T follicular helper cell (primary cell): Measurements from ENCODE around the gene CAMSAP3.

Source experiments
- DNase-seq: peaks from one replicate; pipeline ENCODE4 v3.0.0-alpha.2; 2020; ENCODE audit warnings: low read depth

The CAMSAP3 gene

DNA sequence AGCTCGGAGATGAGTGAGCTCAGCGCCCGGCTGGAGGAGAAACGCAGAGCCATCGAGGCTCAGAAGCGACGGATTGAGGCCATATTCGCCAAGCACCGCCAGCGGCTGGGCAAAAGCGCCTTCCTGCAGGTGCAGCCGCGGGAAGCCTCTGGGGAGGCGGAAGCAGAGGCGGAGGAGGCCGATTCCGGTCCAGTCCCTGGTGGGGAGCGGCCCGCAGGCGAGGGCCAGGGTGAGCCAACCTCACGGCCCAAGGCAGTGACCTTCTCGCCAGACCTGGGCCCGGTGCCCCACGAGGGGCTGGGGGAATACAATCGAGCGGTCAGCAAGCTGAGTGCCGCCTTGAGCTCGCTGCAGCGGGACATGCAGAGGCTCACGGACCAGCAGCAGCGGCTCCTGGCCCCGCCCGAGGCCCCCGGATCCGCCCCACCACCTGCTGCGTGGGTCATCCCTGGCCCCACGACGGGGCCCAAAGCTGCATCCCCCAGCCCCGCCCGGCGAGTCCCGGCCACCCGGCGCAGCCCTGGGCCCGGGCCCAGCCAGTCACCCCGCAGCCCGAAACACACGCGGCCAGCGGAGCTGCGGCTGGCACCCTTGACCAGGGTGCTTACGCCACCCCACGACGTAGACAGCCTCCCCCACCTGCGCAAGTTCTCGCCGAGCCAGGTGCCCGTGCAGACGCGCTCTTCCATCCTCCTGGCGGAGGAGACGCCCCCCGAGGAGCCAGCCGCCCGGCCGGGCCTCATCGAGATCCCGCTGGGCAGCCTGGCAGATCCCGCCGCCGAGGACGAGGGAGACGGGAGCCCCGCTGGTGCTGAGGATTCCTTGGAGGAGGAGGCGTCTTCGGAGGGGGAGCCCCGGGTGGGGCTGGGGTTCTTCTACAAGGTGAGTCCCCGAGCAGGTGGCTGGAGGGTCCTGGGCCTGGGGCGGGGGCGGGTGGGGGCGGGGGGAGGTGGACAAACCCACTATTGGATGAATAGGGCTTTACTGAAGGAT, 16.9 kb downstream of the CAMSAP3 start:
- no peak for DNase-seq

DNA sequence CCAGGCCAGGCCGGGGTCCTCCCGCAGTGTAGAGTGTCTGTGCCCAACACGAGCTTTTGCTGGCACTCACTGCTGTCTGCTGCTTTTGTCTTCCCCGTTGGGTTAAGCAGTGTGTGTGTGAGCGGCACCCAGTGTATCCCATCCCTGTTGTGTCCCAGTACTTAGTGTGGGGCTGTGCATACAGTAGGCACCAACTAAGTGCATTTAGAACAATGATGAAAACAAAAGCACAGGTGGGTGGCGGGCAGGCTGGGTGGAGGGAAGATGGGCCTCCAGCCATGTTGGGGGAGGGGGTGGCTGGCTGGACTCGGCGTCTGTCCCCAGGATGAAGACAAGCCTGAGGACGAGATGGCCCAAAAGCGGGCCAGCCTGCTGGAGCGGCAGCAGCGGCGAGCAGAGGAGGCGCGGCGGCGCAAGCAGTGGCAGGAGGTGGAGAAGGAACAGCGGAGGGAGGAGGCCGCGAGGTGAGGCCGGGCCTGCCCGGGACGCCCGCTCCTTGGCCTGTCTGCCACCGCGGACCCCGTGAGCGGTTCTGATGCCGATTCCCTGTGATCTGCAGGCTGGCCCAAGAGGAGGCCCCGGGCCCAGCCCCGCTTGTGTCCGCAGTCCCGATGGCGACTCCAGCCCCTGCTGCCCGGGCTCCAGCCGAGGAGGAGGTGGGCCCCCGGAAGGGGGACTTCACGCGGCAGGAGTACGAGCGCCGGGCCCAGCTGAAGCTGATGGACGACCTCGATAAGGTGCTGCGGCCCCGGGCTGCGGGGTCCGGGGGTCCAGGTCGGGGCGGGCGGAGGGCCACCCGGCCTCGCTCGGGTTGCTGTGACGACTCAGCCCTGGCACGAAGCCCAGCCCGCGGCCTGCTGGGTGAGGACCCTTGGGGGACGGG, 19.4 kb downstream of the CAMSAP3 start:
- DNase-seq = no peak

DNA sequence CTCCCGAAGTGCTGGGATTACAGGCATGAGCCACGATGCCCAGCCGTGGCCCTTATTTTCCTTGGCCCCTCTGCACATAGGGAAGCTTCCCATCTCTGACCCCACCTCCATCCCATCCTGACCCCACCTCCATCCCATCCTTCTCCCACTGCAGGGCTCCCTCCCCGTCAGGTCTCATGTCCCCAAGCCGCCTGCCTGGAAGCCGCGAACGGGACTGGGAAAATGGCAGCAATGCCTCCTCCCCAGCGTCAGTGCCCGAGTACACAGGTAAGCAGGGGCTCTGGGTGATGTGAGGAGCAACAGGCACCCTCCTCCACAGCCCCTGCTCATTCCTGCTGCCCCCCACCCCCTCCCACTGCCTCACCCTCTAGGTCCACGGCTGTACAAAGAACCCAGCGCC, 21.5 kb downstream of the CAMSAP3 start:
- DNase-seq = no peak

DNA sequence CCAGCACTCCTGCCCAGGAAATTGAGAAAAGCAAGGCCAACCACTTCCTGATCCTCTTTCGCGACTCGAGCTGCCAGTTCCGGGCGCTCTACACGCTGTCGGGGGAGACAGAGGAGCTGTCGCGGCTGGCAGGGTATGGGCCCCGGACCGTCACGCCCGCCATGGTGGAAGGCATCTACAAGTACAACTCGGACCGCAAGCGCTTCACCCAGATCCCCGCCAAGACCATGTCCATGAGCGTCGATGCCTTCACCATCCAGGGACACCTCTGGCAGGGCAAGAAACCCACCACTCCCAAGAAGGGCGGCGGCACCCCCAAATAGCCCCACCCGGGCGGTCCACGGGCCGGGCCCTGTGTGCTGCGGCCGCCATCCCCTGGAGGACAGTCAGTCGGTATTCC, 22.1 kb downstream of the CAMSAP3 start:
- no peak for DNase-seq

DNA sequence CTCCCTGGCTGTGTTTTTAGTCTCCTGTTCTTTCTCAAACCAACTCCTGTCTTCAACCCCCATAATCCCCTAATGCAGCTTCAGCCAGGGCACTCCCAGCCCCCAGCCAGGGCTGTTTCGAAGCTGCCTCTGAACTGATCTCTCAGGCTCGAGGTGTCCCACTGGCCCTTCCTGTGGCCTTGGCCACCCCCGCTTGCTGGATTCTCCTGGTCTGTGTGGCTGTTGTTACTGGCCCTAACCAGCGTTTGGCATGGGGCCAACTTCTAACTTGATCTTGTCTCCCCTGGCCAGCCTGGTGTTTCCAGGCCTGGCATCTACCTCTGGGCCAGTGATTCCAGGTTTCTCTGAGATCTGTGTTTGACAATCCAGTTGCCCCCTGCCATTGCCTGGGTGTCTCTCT, 22.7 kb downstream of the CAMSAP3 start:
- no peak for DNase-seq

DNA sequence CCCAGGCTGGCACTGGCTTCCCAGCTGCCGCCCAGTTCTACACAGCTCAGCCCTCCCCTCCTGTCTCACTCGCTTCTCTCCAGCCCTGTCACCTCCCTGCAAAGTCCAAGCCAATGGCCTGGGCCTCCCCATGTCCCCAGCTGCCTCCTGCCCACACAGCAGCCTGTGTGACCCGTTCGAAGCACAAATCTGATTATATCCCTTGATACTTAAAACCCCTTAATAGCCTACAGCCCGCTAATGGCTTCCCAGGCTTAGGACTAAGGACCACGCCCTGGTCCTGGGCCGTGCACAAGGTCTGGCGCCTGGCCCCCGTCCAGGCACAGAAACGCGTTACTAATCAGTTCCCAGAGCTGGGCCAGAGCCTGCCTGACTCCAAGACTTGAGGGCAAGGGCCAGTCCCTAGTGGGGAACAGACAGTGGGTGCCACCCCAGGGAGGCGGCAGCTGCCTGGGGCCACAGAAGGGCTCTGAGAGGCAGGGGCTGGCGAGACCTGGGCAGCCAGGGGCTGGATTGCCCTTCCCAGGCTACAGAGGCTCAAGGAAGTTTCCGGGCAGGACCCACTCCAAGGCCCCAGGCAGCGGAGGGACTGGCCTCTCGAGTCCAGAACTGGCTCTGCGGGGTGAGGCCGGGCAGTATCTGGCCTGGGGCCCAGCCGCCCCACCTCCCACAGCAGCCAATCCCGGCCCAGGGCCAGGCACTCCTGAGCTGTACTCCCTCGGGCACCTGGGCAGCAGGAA, 23.3 kb downstream of the CAMSAP3 start:
- DNase-seq = no peak

DNA sequence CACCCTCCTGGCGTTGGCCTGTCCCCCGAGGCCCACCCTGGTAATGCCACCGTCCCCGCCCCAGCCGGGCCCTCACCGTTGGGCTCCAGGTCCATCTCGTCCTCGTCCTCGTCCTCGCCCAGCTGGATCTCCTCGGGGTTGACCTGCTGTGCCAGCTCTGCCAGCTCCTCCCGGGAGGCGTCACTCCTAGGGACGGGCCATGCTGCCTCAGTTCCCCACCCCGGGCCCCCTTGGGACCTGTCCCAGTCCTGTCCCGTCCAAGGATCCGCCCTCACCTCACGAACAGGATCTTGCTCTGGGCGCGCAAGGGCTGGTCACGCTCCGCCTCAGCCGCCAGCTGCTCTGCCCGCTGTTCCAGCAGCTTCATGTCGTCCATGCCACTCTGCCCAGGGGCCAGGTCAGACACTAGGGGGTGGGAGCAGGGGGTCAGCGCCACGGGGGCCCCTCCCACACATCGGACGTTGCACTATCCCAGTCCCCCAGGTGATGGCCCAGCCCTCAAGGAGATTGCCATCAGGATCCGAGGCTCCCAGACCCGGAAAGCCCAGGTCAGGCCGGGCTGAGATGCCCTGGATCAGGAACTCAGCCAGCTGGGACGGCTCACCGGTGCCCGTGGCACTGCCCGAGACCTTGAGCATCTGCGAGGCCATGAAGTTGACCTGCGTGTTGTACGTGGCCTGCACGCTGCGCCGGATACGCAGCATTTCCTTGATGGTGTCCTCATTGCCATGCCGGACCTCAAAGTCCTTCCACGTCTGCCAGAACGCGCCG, 24.2 kb downstream of the CAMSAP3 start:
- DNase-seq = no peak

DNA sequence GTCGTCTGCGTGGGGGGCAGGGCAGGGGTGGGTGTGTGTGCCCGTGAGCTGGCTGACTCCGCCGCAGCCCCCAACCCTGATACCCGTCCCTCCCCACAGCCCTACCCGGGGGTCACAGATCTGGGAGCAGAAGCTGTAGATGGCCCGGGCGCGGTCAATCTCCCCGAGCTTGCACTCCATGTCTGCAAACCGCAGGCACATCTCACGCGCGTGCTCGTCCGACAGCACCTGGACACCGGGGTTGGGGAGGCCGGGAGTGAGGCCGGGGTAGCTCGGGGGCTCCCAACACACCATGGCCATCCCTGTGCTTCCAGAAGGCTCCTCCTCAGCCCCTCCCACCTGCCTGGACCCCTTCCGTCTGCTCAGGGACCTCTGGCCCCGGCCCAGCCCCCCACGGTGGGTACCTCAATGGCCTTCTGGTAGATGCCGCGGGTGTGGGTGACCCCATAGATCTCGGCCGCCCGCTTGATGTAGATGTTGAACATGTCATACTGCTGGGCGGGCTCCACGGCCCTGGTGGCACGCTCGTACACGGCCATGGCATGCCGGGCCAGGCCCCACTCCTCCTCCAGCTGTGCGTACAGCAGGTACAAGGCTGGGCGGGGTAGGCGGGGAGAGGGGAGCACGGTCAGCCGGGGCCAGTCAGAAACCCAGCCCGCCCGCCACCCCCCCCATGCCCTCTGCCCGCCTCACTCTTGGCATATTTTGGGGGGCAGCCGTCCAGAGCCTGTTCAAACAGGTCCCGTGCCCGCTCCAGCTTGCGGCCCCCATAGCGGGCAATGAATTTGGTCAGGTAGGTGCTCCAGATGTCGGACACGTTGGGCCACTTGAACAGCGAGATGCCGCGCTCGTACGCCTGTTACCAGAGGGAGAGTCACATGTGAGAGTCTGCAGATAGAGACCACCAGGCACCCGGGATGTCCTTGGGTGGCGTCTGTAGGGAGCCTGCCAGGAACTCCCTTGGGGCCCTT, 25.1 kb downstream of the CAMSAP3 start:
- no peak for DNase-seq

DNA sequence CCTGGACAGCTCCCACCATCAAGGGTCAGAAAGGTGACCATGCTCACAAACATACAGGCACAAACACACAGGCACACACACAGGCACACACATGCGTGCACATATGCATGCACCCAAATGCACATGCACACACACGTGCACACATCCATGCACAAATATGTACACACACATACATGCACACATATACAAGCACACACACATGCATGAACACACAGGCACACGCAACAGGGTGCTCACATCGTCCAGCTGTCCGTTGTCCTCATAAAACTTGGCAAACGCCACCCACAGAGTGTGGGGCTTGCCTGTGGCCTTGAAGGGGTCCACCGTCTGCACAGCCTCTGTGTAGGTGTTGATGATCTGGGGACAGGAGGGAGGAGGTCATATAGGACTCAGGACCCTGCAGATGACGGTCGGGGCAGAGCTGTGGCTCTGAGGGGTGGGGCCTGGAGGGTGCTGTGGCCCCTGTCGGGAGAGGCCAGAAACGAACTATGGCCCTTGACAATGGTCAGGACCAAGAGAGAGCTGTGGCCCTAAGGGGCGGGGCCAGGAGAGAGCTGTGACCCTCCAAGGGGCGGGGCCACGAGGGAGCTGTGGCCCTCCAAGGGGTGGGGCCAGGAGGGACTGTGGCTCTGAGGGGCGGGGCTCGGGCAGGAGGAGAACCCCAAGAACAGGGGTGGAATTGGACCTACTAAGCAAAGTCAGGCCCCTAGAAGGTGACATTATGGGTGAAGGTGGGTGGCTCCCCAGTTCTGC, 27.4 kb downstream of the CAMSAP3 start:
- no peak for DNase-seq

DNA sequence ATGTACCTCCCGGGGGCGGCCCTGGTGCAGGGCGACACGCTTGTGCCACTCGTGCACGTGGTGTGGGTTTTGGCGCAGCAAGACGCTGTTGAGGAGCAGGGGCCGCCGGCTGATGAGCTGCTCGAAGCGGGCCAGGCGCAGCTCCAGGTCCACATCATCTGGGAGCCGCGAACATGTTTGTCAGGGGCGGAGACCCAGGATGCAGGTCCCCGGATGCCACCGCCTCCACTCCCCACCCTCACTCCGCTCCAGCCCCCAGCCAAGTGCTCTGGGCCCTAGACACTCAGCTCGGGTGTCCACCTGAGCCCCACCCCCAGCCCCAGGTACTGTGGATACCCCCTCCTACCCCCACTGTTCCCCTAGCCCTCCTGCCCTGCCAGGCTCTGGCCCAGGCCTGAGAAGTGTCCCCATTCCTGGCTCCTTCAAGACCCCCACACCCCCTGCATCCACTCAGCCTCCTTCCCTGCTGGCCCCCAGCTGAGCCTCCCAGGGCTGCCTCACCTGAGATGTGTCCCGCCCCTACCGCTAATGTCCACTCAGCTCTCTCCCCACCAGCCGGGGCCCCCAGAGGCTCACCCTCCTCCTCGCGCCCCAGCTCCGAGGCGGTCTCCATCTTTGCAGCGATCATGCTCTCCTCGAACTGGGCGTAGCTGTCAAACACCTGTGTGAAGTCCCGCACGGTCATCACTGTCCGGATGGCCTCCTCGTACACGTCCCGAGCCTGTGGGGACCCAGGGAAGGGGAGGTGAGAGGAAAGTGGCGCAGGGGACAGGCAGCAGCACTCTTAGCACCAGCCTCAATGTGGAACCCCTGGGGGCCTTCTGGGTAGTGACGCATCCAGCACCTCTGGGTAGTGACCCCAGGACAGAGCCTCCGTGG, 28.3 kb downstream of the CAMSAP3 start:
- no peak for DNase-seq

DNA sequence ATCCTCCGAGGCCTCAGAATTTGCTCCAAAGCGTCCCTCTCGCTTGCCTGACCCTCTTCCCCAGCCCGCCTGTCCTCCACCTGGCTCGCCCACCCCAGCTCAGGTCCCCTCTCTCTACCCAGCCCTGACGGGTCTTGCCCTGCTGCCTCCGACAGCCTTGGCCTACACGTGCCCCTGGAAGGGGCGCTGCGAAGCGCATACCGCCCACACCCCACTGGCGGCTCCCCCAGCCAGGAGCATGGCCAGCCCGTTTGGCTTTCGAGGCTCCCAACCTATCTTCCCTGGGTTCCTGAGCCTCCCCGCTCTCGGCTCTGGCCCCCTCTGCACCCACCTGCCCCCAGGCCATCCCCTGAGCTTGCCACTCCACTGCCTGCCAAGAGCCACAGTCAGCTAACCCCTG, 29.1 kb downstream of the CAMSAP3 start:
- DNase-seq = no peak

DNA sequence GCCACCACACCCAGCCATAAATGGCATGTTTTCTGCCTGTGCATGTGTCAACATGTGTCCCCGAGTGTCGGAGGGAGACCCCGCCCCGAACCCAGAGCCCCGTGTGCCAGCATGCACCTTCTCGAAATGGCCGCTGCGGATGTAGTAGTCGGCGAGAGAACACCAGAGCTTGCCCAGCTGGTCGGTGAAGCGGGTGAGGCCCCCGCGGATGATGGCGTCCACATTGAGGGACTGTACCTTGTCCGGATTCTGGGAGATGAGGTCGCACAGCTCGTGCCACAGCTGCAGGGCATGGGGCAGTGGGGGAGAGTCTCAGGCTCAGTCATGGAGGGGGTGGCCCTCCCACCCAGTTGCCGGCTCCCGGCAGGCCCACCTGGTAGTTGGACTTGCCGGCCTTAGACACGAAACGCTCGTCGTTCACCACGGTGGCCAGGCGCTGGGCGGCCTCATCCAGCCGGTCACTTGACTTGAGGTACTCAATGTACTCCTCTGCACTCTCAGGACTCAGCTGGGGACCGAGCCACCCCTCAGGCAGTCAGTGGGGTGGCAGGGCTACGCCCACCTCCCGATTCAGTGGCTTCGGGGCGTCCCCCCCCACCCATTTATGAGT, 30.2 kb downstream of the CAMSAP3 start:
- no peak for DNase-seq

DNA sequence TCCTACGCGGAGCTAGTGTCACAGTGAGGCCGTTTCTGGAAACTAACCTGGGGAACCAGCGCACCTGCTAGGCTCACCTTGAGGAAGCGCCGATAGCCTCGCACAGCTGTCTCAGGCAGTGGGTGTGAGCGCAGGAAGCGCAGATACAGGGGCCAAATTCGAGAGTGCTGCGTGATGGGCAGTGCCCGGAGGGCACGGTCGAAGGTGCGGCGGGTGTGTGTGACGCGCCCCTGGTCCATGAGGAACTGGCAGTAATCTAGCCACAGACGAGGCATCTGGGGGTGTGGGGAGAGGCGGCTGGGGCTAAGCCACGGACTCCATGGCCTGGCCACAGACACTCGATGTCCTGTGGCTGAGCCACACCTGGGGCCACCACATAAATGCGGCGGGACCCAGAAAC, 31.5 kb downstream of the CAMSAP3 start:
- DNase-seq = no peak

DNA sequence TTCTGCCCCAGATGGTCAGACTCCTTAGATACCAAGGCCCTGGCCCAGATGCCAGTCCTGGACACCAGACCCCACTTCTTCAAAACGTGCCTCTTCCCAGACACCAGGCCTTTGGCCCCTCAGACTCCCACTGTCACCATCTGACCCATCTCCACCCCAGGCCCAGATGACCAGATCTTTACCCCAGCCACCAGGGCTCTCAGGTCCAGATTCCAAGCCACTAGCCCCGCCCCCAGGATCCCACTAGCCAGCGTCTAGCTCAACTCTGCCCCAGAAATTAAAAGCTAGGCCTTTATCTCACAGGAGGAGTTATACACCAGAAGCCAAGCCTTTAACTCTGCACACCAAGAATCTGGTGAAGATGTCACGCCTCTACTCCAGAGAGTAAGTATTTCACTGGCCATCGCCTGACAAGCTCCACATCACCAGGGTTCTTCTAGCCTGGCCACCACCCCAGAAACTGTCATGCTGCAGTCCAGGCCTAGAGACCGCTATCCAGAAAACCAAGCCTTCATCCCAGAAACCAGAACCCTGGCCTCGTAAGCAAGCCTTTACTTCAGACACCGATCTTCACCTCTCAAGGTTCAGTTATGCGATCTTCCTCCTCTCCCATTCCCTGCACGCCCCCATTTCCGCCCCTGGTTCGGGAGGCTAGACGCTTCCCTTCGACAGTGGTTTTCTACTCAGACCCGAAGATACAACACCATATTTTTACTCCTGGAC, 33.1 kb downstream of the CAMSAP3 start:
- DNase-seq = no peak

DNA sequence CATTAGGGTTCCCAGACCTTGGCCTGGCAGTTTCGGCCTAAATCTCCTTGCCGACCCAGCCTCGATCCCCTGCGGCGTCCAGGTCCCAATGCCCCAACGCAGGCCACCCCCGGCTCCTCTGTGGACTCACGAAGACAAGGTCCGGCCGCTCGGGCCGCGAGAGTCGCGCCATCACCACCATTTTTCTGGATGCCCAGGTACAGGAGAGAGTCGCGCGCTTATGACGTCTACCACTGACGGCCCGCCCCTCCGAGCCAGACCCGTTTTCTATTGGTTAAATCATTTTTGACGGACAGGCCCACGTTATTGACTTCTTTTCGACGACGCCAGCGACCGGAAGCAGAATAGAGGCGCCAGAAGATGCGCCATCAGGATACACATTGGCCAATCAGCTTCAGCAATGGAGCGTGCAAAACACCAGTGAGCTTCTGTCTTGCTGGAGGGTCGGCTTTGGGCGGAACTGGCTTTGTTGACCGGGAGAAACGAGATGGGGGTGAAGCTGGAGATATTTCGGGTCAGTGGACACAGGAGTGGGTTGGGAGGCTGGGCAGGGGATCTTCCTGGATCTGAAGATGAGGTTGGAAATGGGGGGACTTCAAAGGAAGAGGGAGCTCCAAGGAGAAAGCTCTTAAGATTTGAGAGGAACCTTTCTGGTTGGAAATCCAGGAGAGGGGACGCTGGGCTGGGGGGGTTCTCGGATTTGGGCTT, 33.8 kb downstream of the CAMSAP3 start, which contains the start of the genes PET100 and XAB2:
Gene PET100 (plus strand): TSS at position 447 of the 708 bp plus-strand sequence. CDS start 41 bp downstream, at position 488.
Gene XAB2 (minus strand): TSS at position 199 of the 708 bp plus-strand sequence. CDS start 18 bp downstream, at position 181.
- peak; percentile 93 for DNase-seq

DNA sequence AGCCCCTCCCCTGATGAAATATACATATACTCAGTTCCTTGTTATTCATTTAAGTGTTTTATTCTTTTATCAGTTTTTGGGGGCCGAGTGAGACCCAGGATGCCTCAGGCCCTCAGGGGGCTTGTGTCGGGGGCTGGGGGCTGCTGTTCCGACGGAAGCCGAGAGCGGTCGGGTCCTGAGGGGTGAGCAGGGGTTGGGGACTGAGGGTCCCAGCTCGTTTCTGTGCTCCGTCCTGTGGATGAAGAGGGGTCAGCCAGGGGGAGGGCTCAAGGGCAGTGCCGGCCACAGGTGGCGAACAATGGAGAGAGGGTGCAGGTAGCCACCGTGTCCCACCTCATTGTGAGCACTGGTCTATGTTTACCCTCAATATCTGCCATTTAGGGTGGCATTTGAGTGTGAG, 35.9 kb downstream of the CAMSAP3 start:
- DNase-seq = no peak
